SK-N-MC (cell line): ENCODE measurements around the gene FOXP1.

Experiments used
- EZH2 ChIP-seq: fragments of 200-600 bp; sonication (generic); IDR thresholded peaks from one replicate; pipeline ENCODE4 v1.6.1; 2017; ENCODE audit warnings: antibody characterized with exemption
- FOXP2 ChIP-seq: optimal IDR thresholded peaks from 2 replicates; pipeline ENCODE3; 2011; ENCODE audit warnings: mild to moderate bottlenecking, moderate library complexity; ENCODE audit not compliant: insufficient read depth; ENCODE audit errors: extremely low read length, control extremely low read depth
- POLR2AphosphoS5 ChIP-seq: IDR thresholded peaks from 2 replicates; pipeline ENCODE4 v1.6.1; 2012; ENCODE audit warnings: mild to moderate bottlenecking, low read depth, low read length, borderline replicate concordance

GRCh38 chr3:71135373-71136088 is 448.0 kb downstream of the FOXP1 start:
- TF ChIP-seq POLR2AphosphoS5: no peak
- no peak for TF ChIP-seq EZH2
- no peak for TF ChIP-seq FOXP2
